ENCODE data around the gene PBX1.

The PBX1 gene

DNA sequence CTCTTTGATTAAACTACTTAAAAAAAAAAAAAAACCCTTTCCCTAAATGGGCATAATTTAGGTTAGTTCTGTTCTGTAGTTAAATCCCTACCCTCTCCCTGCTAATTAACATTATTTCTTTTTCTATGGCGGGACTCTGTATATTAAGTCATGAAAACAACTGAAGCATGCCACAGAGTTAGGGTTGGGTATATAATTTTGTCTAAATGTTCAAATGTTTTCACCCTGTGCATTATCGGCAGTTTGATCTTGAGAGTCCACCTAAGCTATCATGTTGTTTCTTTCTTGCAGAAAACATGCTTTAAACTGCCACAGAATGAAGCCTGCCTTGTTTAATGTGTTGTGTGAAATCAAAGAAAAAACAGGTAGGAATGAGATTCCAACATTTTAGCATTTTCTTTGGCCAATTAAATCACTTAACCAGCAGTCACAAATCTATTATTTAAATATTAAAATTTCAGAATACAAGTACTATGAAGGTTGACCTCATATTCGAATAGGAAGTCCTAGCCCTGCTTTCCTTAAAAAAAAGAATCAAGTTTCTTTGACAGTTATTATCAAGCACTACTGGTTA, 4.0 kb downstream of the PBX1 start:
- DNase-seq = no peak

DNA sequence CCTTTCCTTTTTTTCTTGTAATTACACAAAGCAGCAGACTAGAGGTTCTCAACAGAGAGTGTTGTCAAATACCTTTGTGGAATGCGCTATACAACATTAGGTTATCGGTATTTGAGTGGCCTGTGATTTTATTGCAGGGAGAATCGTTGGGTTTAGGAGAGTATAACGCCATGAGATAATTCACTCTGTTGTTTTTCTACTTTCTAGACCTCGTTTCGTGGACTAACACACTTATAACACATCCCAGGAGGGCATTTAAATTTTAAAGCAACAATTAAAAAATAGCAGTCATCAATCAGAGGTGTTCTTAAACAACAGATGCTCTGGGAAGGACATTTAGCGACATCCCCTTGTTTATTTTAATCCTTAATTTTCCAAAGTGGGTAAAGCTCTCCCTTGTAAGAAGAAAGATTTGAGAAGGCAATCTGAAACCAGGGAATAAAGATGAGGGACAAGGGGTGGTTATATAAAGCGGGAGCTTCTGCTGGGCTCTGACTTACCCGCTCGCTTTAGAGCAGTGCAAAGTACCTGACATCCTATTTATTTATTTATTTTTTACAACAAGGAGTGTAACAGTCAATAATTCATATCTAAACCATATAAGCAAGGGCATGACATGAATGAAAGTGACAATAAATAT, 4.9 kb downstream of the PBX1 start:
- DNase-seq = no peak

DNA sequence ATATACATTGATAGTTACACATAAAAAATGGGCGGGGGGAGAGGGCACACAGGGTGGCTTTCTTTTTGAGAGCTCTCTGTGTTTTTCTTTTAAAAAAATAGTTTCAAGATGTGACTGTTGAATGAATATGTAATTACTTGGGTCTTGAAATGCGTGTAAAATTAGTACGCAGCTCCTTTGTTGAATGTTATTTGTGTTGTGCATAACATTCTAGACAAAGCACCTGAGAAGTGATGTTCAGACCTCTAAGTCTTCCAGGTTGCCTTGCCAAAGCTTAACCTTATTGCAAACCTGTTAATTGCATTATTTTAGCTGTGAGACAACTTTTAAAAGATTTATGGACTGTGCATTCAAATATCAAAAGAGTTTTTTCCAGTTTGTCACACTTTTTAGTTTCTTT, 5.4 kb downstream of the PBX1 start:
- no peak for DNase-seq

DNA sequence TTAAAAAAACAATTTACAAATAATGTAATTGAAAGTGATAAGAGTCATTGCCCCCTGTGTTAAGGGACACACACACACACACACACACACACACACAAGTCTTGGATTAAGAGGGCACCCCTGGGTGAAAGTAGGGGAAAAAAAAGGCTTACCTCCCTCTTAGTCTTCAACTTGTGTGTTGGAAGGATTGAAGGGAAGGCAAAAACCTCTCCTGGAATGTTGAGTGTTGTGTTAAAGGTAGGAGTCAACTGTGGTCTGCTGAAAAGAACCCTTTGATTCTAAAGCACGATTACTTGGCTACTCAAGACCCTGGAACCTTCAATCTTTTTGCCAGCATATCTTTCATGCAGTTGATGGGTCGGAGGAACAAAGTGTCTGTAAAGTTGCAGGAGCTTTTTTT, 6.4 kb downstream of the PBX1 start:
- DNase-seq = no peak

DNA sequence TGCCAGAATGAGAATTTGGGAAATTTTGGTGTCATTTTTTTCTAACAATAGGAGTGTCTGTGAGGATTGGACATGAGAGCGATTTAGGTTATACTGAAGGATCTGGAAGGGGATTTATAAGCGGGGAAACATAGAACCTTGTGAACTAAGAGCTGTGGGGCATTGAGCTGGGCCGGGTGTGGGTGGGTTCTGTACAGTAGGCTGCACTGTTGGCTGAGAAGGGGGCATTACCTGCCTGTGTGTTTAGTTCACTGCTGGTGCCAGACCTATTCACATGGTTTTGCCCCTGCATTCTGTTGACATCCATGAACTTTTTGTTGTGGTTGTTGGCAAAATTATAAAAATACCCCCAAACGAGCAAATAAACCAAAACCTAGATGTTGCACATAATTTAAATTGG, 8.8 kb downstream of the PBX1 start:
- DNase-seq = no peak

DNA sequence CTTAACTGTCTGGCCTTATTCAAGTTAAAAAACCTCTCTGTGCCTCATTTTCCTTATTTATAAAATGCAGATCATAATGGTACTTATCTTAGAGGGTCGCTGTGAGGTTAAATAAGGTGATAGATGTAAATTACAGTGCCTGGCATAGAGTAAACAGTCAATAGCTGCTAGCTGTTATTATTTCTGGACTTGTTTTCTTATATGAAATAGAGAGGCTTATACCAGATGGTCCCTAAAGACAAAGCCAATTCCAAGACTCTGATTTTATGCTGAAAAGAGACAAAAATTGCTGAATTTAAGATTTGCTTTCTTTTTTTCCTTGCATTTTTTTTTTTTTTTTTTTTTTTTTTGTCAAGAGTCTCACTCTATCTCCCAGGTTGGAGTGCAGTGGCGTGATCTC, 10.3 kb downstream of the PBX1 start:
- DNase-seq = no peak

DNA sequence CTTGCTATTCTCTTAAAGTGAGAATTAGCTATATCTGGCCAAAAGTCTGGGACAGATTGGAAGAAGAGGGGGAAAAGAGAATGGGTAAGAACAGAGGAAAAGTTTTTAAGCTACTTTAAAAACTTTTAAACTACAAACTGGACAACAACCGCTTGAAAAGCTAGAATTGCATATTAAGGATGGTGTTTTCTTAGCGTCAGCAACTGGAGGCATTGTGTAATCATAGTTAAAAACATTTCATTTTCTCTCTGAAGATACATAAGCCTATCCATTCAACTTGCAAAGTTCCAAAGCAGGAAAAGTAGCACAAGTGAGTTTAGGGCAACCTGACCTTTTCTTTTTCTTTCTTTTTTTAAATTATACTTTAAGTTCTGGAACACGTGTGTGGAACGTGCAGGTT, 10.9 kb downstream of the PBX1 start:
- no peak for DNase-seq

DNA sequence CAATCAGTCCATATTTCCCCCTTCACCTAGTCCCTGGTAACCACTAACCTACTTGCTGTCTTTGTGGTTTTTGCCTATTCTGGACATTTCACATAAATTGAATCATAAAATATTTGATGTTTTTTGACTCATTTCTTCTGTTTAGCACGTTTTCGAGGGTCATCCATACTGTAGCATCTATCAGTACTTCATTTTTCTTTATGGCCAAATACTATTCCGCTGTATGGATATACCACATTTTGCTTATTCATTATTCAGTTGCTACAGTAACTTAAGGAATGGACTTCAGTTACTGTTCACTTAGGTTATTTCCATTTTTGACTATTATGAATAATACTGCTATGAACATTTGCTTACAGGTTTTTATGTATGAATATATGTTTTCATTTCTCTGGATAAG, 12.3 kb downstream of the PBX1 start:
- no peak for DNase-seq

DNA sequence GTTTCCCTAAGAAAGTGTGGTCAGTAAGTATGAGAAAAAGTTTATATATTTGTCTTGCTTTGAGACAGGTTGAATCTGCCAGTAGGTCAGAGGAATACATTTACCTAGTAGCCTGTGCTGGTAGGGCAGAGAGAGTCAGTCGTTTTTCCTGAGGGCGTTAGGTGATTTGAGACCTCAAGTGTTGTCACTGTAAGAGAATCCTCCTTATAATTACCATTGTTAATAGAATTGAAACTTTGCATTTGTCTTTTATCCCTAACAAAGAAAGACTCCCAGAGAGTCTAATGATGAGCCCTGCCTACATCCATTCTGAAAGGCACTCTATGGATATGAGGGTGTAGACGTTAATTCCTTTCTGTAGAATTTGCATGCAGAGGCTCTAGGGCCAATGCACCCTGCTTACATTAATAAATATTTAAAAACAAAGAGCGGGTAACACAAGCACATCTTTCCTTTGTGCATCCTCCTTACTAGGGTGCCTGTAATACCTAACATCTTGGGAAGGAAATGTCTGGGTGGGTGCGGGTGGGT, 16.4 kb downstream of the PBX1 start:
- no peak for DNase-seq

DNA sequence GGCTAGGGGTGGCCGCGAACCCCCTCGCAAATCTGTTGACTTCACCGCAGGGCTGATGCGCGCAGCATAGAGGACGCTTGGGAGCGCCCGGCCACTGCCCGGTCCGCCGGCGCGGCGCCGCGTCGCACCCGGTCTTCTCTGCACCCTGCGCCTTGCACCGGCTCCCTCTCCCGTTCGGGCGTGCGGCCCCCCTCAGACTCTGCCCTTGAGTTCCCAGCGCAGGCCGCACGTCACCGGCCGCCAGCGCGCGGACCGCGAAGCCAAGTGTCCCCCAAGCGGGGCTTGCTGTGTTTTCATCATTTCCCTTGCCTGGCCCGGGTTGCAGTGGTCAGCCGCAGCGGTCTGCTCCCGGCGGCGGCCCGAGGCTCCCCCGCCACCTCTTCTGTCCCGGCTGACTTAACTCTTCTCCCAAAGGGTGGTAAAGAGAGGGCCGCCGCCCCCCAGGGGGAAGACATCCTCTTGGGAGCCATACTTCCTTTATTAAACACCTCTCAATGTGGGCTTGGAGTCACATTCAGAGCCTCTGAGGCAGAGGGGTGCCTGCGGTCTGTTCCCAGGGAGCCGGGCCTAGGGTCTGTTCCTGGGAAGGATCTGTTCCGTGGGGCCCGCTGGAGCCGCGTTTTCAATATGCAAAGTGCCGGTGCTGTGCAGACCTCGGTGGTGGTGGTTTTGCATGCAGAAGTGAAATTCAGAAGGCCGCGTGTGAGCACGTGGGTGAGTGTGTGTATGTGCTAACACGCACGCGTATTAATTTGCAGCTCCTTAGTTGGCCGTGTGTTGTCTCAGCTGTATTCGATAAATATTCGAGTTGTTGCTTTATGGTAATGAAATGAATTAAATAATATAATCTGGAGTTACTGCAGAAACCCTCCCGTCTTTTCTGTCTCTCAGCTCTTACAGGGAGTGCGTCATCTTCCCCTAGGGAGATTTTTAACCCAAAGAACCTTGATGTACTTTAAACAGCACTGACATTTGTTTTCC, 17.6 kb downstream of the PBX1 start:
- peak in 44 of 56 donors; percentile 14 to 77 (median 44) for DNase-seq

DNA sequence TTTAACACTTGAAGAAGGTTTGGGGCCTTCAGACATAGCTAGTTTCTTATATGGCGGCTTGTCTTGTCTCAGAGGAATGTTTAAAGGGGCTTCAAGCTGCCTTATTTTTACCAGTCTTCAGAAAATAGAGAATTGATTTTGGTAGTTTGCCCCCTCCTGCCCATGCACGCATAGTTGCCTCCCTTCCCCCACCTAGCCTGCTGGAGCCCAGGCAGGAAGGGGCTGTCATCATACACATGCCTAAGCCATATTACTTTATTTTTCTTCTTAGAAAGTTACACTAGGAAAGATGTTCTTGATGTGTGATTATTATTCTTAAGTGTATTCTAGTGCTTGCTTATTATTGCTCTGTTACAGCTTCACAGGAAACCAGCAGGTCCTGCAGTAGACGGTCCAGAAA, 18.3 kb downstream of the PBX1 start:
- no peak for DNase-seq

DNA sequence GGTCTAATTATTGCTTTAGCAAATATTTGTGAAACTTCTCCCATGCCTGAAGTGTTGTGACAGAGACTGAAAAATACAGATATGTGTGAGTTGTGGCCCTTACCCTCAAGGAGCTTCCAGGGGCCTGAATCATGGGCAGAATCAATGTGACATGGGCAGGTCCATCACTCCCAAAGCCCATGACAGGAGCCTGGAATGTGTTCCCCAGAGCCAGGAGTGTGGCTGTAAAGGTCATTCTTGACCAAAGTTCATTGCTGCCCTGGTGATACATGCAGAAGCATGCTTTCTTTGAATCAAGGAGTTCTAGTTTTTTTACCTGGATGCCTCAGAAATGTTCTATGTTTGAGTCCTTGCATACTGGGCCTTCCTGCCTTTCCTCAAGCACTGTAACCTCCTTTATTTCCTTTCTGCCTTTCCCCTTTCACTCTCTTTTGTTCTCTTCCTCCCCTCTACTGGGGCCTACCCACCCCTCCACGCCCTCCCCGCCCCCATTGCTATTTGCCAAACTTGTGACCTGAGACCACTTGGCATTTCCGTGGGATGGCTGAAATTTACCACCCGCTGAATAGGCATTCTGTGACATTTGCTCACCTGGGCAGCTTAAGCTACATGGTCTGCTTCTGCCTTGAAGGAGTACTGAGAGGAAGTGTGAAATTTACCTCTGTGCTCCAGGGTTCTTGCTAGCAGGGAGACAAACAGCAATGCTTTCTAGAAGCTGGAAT, 19.7 kb downstream of the PBX1 start:
- DNase-seq = no peak

DNA sequence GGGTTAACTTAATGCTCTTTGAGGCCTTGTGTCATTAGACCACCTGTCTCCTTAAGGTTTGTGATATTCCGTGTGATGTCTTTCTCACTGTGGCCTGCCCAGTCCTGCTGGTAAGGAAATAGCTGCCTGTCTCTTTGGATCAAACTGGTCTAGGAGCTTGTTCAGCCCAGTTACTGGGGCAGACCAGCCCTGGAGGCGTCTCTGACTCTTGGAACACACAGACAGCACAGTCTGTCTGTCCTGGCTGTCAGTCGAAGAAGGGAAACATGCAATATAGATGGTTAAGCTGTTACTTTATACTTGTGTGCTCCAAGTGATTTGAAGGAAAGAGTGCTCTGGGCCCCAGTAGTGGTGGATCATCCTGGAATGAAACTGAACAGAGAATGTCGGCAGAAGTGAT, 20.4 kb downstream of the PBX1 start:
- no peak for DNase-seq

DNA sequence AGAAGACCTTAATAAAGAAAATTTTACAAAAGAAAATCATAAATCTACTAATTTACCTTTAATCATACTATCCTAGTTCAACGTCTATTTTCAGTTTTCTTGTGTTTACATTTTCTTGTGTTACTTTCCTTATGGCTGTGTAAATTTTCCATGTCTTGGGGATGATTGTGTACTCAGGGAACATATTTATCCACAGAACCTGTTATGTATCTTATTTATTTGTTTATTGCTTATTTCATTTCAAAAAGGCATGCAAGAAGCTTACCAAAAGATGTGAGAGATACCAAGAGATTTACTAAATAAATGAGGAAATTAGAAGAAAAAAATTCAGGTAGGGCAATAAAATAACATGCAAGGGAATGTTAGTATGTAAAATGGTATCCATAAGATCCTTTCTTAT, 22.8 kb downstream of the PBX1 start:
- no peak for DNase-seq

DNA sequence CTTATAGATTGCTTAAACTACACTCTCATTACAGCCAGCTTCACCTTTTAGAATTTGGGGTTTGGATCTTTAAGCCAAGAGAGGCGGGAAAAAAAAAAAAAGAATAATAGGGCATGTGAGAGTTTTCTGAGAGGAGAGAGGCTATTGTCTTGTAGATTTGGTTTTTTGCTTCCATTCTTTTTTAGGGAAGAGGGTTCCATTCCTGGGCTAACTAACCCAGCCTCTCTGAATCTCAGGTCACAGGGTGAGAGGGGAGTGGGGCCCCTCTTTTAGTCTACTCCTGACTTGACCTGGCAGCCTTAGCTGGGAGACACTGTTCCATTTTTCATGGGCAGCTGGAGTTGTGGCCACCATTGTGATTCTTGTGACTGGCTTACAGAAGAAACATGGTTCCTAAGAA, 24.2 kb downstream of the PBX1 start:
- no peak for DNase-seq

DNA sequence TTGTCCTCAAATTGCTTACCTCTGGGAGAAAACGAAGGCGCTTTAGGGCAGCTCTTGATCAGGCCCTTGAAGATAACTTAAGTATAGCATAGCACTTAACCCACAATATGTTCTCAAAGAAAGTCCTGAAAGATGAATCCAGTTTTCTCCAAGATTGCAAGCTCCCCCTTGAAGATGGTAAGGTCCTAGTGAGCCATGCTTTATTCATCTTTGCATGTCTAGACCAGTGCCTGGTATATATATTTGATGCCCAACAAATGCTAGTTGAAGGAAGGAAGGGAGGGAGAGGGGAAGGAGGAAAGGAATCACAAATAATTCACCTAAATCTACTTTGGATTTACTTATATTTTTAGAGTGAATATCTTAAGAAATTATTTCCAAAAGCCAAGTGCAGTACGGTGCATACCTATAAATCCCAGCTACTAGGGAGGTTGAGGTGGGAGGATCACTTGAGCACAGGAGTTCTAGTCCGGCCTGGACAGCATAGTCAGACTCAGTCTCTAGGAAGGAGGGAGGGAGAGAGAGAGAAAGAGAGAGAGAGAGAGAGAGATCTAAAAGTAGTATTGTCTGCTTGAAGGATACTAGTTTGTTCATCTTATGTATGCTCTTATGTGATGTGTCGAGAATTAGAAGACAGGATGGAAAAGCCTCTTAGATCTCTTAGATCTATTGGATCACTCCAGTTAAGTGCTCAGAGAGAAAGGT, 25.0 kb downstream of the PBX1 start:
- no peak for DNase-seq

DNA sequence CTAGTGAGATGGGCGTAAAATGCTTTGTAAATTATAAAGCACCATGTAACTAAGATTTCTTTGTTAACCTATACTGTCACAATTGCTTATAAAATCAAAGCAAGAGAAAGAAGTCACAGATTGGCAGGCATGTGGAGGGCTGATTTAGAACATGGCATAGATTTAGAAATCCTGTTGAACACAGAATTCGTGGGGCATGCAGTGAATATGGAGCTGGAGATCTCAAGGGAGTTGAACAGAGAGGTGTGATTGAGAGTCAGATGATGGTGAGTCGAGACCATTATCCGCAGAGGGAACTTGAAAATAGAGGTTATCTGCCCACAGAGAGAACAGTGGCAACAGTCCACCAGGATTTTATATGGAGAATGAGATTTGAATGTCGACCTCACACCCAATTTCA, 27.6 kb downstream of the PBX1 start:
- DNase-seq = no peak

DNA sequence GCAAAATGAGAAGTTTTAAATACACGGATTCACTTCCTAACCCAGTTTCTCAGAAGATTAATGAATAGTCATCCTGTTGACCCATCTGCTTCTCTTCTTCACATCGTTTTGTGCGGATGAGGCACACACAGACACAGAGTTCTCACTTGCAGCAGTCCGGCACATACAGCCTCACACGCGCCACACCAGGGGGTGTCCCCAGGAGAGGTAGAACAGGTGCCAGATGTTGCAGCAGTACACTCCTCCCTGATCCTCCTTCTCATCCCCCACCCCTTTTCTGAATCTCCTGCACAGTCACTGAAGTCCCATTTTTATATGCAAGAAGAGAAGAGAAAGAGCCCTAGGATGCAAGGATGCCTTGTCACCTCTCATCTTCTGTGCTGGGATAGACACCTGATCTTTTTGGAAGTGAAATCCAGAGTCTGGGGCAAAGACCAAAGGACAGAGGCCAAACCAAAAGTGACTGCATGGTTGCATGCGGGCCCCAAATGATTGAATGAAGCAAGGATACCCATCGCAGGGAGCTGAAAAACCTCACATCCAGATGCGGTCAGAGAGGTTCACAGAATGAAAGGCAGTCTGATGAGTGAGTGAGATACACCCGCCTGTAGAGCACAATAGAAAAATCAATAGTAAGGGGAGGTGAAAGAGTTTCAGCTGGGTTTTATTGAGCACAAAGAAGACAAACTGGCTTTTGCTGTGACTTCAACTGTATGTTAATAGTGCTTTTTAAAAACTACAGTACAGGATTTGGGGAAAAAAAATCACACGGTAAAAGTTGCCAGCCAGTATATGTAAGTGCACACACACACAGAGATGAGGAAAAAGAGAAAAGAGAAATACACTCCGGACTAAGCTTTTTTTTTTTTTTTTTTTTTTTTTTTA, 28.9 kb downstream of the PBX1 start:
- DNase-seq = no peak

DNA sequence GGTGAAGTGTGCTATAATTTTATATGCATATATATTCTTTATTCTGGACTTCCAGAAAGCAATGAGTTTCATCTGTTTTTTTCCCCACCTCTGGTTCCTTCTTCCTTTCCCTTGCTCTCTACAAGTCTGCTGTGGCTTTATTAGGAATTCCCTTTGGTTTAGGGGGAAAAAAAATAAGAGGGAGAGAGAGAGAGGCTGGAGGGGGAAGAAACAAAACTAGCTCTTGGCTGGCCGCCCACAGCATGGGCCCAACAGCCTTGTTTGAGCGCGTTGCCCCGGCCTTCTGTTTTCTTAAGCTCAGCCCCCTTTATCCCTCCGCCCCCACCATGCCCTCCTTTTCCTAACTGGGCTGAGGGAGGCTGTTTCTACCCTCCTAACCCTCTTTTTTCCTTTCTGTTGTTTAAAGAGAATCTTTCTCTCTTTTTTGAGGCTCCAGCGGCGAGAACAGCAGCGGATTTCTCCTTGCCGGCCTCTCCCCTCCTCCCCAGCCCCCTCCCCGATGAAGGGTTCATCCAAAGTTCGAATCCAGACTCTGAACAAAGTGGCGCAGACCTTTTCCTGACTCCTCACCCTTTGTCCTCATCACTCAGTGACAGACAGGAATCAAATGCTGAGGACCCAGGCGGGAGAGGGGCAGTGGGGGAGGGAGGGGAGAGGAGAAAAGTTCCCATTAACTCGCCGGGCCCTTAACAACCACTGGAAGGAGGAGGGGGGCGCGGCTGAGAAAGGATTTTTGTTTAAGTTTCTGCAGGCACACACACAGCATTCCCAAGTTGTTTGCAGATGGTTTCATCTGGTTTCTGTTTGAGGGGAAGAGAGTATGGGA, 29.7 kb downstream of the PBX1 start:
- peak in 33 of 56 donors; percentile 13 to 83 (median 47) for DNase-seq

All from nucleus accumbens (tissue), 56 donors.